HepG2 (cell line): ENCODE measurements around the gene PDGFRB. TPM values are rescaled to one million over a fixed set of nuclear protein-coding genes. Genes with fewer than 3 reads are reported as not detected.

Source experiments
- ATAC-seq: fragments of 200-7000 bp; cut with Tn5 transposase; 3 replicates; pipeline ENCODE4 v1.9.1; 2020; ENCODE audit warnings: mild to moderate bottlenecking, moderate library complexity
- BruUV-seq: library from RNA; stranded (reverse); fragments of 400-500 nt; replicated peaks from 2 replicates; lab custom pipeline; 2021; lab: Mats Ljungman, UMichigan
- CTCF ChIA-PET: fragments of 300-600 bp; formaldehyde crosslinking; extraction: SDS; loops from one replicate; lab custom pipeline; 2021; ENCODE audit warnings: low total read pairs, inconsistent platforms, low intra/inter-chr PET ratio; lab: Yijun Ruan, JAX
- POLR2A ChIA-PET: fragments of 350-600 bp; sonication (Branson Sonifier 250); formaldehyde crosslinking; loops from one replicate; lab custom pipeline; 2020; ENCODE audit warnings: antibody characterized with exemption, inconsistent platforms; lab: Yijun Ruan, JAX
- DNase-seq: peaks from one replicate; pipeline ENCODE4 v3.0.0-alpha.2; 2015; ENCODE audit warnings: low spot score
- FAIRE-seq: peaks from 3 replicates; lab custom pipeline; 2011; peaks lifted over from hg19 to GRCh38; lab: Jason Lieb, UNC
- H2AFZ ChIP-seq: one replicate; pipeline ENCODE4 v1.6.1; 2011; ENCODE audit warnings: low read length, inconsistent platforms
- H3K27ac ChIP-seq: fragments of 300-600 bp; 3 replicates; pipeline ENCODE4 v1.8.0; 2011; ENCODE audit warnings: mixed run types, mild to moderate bottlenecking, mixed read lengths, low read length, inconsistent platforms; ENCODE audit not compliant: insufficient read depth; ENCODE audit errors: extremely low read length
- H3K27me3 ChIP-seq, 2 experiments: fragments of 200-600 bp in 1 of 2; 2 replicates in 1 of 2; 3 replicates in 1 of 2; pipeline versions ENCODE4 v1.6.0 to v1.8.0; 2011; ENCODE audit warnings: low read length in 2 of 2, mild to moderate bottlenecking in 2 of 2, moderate library complexity in 2 of 2, inconsistent platforms in 1 of 2; ENCODE audit not compliant: insufficient read depth in 2 of 2, control insufficient read depth in 1 of 2
- H3K36me3 ChIP-seq, 2 experiments: fragments of 200-600 bp in 1 of 2; replicated peaks in 1 of 2; 2 replicates in 1 of 2; 3 replicates in 1 of 2; pipeline versions ENCODE4 v1.5.1 to v1.8.0; 2011; ENCODE audit warnings: low read length in 2 of 2, inconsistent platforms in 1 of 2; ENCODE audit not compliant: insufficient read depth in 2 of 2, control insufficient read depth in 1 of 2
- H3K4me1 ChIP-seq: 2 replicates; pipeline ENCODE4 v1.5.1; 2012; ENCODE audit warnings: low read length, inconsistent platforms; ENCODE audit not compliant: insufficient read depth
- H3K4me2 ChIP-seq: 2 replicates; pipeline ENCODE4 v1.6.0; 2011; ENCODE audit warnings: low read depth, low read length, inconsistent platforms
- H3K4me3 ChIP-seq, 3 experiments: fragments of 200-600 bp in 1 of 3; sonication (generic), shearing (Covaris generic) in 1 of 3; replicated peaks in 1 of 3; 2 replicates each; pipeline ENCODE4 v1.5.1; 2011 to 2016; ENCODE audit warnings: low read length in 3 of 3, inconsistent platforms in 2 of 3, low read depth in 2 of 3, mild to moderate bottlenecking in 2 of 3, control low read depth in 1 of 3, mixed read lengths in 1 of 3; ENCODE audit not compliant: insufficient read depth in 1 of 3
- H3K79me2 ChIP-seq: one replicate; pipeline ENCODE4 v1.6.1; 2011; ENCODE audit warnings: low read length, inconsistent platforms; ENCODE audit not compliant: insufficient read depth
- H3K9ac ChIP-seq: 2 replicates; pipeline ENCODE4 v1.6.0; 2011; ENCODE audit warnings: mild to moderate bottlenecking, low read depth, low read length, inconsistent platforms; ENCODE audit not compliant: insufficient read depth
- H3K9me3 ChIP-seq: 2 replicates; pipeline ENCODE4 v1.5.1; 2012; ENCODE audit warnings: mild to moderate bottlenecking, low read length
- H4K20me1 ChIP-seq: 2 replicates; pipeline ENCODE4 v1.6.0; 2011; ENCODE audit warnings: inconsistent platforms, mild to moderate bottlenecking, low read length, moderate library complexity; ENCODE audit not compliant: insufficient read depth
- ATF5 ChIP-seq: sonication (generic); formaldehyde crosslinking; IDR thresholded peaks from 2 replicates; pipeline ENCODE4 v1.4.0; 2020; ENCODE audit warnings: mild to moderate bottlenecking, low read depth, missing genetic modification reagents
- HOXA9 ChIP-seq: sonication (generic); formaldehyde crosslinking; IDR thresholded peaks from 2 replicates; pipeline ENCODE4 v1.8.1; 2022; ENCODE audit warnings: missing genetic modification reagents, mild to moderate bottlenecking, moderate library complexity, borderline replicate concordance
- KLF13 ChIP-seq: sonication (generic); formaldehyde crosslinking; IDR thresholded peaks from 2 replicates; pipeline ENCODE4 v1.4.0; 2020; ENCODE audit warnings: mild to moderate bottlenecking, missing genetic modification reagents
- ZNF18 ChIP-seq: sonication (generic); formaldehyde crosslinking; IDR thresholded peaks from 2 replicates; pipeline ENCODE4 v1.8.0; 2022; ENCODE audit warnings: mild to moderate bottlenecking, missing genetic modification reagents; ENCODE audit not compliant: insufficient replicate concordance
- ZNF224 ChIP-seq: sonication (generic); formaldehyde crosslinking; IDR thresholded peaks from 2 replicates; pipeline ENCODE4 v1.5.0; 2020; ENCODE audit warnings: mild to moderate bottlenecking, missing genetic modification reagents
- WGBS: methylation state at CpG from one replicate; pipeline ENCODE4 v1.1.6; 2017; ENCODE audit warnings: low lambda C conversion rate; 5-methylcytosine and 5-hydroxymethylcytosine counted together
- in situ Hi-C: cut with HindIII; loops from 2 replicates; pipeline ENCODE4 v1.10.0; 2017; ENCODE audit warnings: low pct_unique_long_range_greater_than_20kb; ENCODE audit not compliant: extremely low pct_ligation_motif_present
- intact Hi-C: fragments of 100-400 bp; cut with micrococcal nuclease; formaldehyde crosslinking; loops from one replicate; pipeline ENCODE4 v1.10.0; 2022; ENCODE audit not compliant: unreplicated experiment
- polyA plus RNA-seq, 8 experiments: library from polyadenylated mRNA; depleted of rRNA in 3 of 8; stranded (reverse) in 7 of 8; unstranded in 1 of 8; fragments of >200 nt; fragmentation: Illumina TruSeq in 4 of 8; extraction: Trizol in 4 of 8; gene quantifications; 2 replicates each; pipeline versions ENCODE4 v1.2.1 to v1.2.3, GENCODE V29; 2011 to 2016; ENCODE audit warnings: low read depth in 4 of 8, missing spikeins in 1 of 8, mixed read lengths in 1 of 8; ENCODE audit not compliant: insufficient read depth in 1 of 8
- total RNA-seq, 5 experiments: library from RNA; depleted of rRNA; stranded (reverse); fragments of >200 nt; fragmentation: Illumina TruSeq; extraction: Trizol; gene quantifications; 2 replicates each; pipeline ENCODE4 v1.2.3, GENCODE V29; 2016; ENCODE audit warnings: low read depth in 1 of 5

Gene PDGFRB
- total and polyA plus RNA-seq, 2 of the 13 experiments (the other 11 are each of a cell fraction or from before 2014, with no cell fraction given): 4.0 to 21.0 TPM

- no peak for TF ChIP-seq KLF13 (CRISPR knock-in tag)
- no peak for TF ChIP-seq ZNF18 (CRISPR knock-in tag)
- no peak for TF ChIP-seq HOXA9 (CRISPR knock-in tag)
- TF ChIP-seq ZNF224: no peak
- TF ChIP-seq ATF5 (CRISPR knock-in tag): no peak
- TF ChIP-seq, all 625 proteins: peak for 0
- WGBS: 7% methylated on average over 3 of the region's 13 CpGs
- no peak overlapping the region for H3K4me3 ChIP-seq
- ATAC-seq: no peak
- H3K4me2 ChIP-seq: no peak overlapping the region
- DNase-seq: no peak
- in situ Hi-C loops: no loop called here
- no peak for FAIRE-seq
- H3K27me3 ChIP-seq: peaks cover 4 to 61% of the 10 kb centered on the region in 2 experiments; a peak in 3 of 5 replicates
- no peaks in the 10 kb centered on the region for H3K36me3 ChIP-seq
- H3K9me3 ChIP-seq: no peaks in the 10 kb centered on the region
- BruUV-seq: no TSS peak
- no peak overlapping the region for H3K27ac ChIP-seq
- no peak overlapping the region for H3K9ac ChIP-seq
- no peaks in the 10 kb centered on the region for H3K4me1 ChIP-seq
- intact Hi-C loops: no loop called here
- no peaks in the 10 kb centered on the region for H3K79me2 ChIP-seq
- ChIA-PET CTCF (no interaction called here), POLR2A (no interaction called here)
- no peaks in the 10 kb centered on the region for H4K20me1 ChIP-seq
- no peak overlapping the region for H2AFZ ChIP-seq
Observed at GRCh38 chr5:150204590-150204960, 48.9 kb upstream of the PDGFRB start.
